ENCODE data around the gene GNPDA2. TPM values are rescaled to one million over a fixed set of nuclear protein-coding genes. Genes with fewer than 3 reads are reported as not detected.

GNPDA2 gene
- total and polyA plus RNA-seq, 2 of the 8 experiments (the other 6 are each of a cell fraction or from before 2014, with no cell fraction given): 3.0 to 4.8 TPM

- no peak for TF ChIP-seq CHD7 (IDR thresholded peaks at IDR 0.05; ENCODE audit: insufficient replicate concordance, low read length)
- no peak for TF ChIP-seq EGR1 (IDR thresholded peaks at IDR 0.05; ENCODE audit: borderline replicate concordance, low read depth, low read length)
- no peak for TF ChIP-seq SAP30 (IDR thresholded peaks at IDR 0.05; ENCODE audit: insufficient read depth, insufficient replicate concordance, low read length)
- no peak for TF ChIP-seq RBBP5 (IDR thresholded peaks at IDR 0.05; ENCODE audit: borderline replicate concordance, low read depth, low read length)
Measured at GRCh38 chr4:44722001-44722400, 4.4 kb downstream of the GNPDA2 start (continued).
